Measurements from ENCODE around the gene APOL2.
"Not testable (repeated sequence)": the region's sequence is repeated elsewhere in the genome, so short reads cannot be mapped to it uniquely, and the experiment has no call there.

APOL2 gene

DNA sequence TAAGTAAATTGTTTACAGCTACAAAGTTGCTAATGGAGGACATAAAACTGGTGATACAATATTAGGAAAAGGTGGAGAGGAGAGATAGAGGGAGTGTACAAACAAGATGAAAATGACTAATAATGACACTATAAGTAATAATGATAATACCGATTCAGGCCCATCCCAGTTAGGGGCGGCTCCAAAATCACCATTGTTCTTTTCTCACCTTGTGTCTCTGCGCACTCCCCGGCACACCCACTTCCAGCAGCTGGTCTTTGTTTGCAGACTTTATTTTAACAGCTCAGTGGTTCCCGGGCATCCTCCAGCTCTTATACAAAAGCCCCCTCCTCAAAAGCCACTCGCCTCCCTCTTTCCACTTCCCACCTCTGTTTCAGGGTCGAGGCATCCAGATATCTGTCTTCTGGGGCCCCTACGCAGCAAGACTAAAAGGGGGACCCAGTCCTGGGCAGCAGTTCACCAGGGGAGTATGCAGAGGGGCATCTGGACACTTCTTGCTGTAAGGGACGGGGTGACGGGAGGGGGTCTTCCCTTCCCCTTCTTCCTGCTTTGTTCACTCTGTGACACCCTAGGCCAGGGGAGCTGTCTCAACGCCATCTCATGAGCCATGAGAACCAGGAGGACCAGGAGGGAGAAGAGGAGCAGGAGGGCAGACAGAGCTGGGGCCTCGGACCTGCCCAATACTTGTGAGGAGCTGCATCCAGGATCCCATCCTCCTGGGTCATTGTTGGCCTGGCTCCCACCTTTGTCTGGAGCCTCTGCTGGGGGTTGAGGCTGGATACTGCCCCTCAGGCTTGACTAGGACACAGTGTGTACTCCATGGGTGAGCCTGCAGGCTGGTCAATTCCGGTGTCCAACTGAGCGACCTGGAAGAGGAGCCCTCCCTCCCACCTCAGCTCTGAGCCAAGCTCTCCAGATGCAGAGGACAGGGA is 2.7 kb downstream of the APOL2 start:
- Histone ChIP-seq H3K27me3 (ENCODE audit: control insufficient read depth, insufficient read depth, low read length) (no peaks in the 10 kb centered on the region), H3K36me3 (ENCODE audit: control insufficient read depth, low read depth, low read length) (peaks cover 3% of the 10 kb centered on the region), H3K4me1 (ENCODE audit: control insufficient read depth, low read depth, low read length) (peaks cover 15% of the 10 kb centered on the region), H3K27ac (ENCODE audit: low read length) (no peak overlapping the region), H3K4me3 (ENCODE audit: low read length) (no peak overlapping the region), H3K9me3 (ENCODE audit: control insufficient read depth, low read depth, low read length) (no peaks in the 10 kb centered on the region), H3K9ac (ENCODE audit: low read length) (no peak overlapping the region)

DNA sequence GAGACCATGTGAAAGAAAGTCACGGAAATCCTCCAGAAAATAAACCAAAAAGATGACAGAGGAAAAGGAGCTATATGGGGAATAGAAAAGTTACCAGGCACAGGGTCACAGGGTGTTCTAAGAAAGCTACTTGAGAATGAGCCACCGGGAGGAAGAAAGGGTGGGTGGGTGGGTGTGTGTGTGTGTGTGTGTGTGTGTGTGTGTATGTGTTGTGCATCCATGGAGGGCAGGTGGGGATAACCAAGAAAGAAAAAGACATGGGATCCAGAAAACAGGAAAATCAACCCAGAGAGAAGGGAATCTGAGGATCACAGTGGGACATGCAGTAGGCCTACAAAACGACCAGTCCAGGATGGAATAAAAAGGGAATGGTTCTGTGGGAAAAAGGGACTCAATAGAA is 3.7 kb downstream of the APOL2 start:
- Histone ChIP-seq H3K27ac (ENCODE audit: low read length) (no peak overlapping the region), H3K36me3 (ENCODE audit: control insufficient read depth, low read depth, low read length) (peaks cover 3% of the 10 kb centered on the region), H3K27me3 (ENCODE audit: control insufficient read depth, insufficient read depth, low read length) (no peaks in the 10 kb centered on the region), H3K4me1 (ENCODE audit: control insufficient read depth, low read depth, low read length) (peaks cover 15% of the 10 kb centered on the region), H3K9ac (ENCODE audit: low read length) (no peak overlapping the region), H3K4me3 (ENCODE audit: low read length) (no peak overlapping the region), H3K9me3 (ENCODE audit: control insufficient read depth, low read depth, low read length) (no peaks in the 10 kb centered on the region)

DNA sequence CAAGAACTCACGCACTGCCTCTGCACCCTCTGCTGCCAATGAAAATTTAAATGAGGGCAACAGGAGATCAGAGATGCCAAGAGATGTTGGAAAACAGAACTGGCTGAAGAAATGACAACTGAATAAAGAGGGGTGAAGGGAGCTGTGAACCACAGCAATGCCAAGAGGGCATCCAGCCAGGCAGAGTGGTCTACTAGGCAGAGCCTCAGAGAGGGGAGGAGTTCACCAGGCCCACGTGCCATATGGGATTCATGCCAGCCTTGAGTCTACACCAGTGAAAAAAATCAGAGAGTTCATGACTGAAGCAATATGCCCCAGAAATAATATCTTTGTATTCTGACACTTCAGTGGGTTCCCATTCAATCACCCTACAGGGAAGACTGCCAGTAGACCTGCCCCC is 4.4 kb downstream of the APOL2 start:
- Histone ChIP-seq H3K4me1 (ENCODE audit: control insufficient read depth, low read depth, low read length) (peaks cover 15% of the 10 kb centered on the region), H3K9ac (ENCODE audit: low read length) (no peak overlapping the region)

DNA sequence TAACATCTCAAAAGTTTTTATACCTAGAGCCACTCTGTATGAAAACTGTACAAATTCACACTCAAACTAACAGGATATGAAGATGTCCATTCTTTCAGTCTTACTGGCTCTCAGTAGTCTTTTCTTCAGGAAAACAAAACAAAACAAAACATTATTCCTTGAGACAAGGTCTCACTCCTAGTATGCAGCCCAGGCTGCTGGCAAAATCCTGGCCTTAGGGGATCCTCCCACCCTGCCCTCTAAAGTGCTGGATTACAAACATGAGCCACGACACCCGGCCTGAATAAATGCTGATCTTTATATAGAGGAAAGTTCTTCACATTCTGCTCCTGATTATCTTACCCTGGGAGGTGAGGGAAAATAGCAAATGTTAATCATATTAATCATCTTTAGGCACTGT is 5.1 kb downstream of the APOL2 start:
- H3K36me3 ChIP-seq (ENCODE audit: control insufficient read depth, low read depth, low read length), result peaks cover 3% of the 10 kb centered on the region
- no peaks in the 10 kb centered on the region for H3K9me3 ChIP-seq (ENCODE audit: control insufficient read depth, low read depth, low read length)
- peaks cover 8% of the 10 kb centered on the region for H3K4me1 ChIP-seq (ENCODE audit: control insufficient read depth, low read depth, low read length)

More for the DNA sequence above, 4.4 kb downstream of the APOL2 start:
- H3K27me3 ChIP-seq (ENCODE audit: control insufficient read depth, insufficient read depth, low read length), result no peaks in the 10 kb centered on the region
- H3K9me3 ChIP-seq (ENCODE audit: control insufficient read depth, low read depth, low read length), result no peaks in the 10 kb centered on the region
- peaks cover 3% of the 10 kb centered on the region for H3K36me3 ChIP-seq (ENCODE audit: control insufficient read depth, low read depth, low read length)
- no peak overlapping the region for H3K4me3 ChIP-seq (ENCODE audit: low read length)
- no peak overlapping the region for H3K27ac ChIP-seq (ENCODE audit: low read length)

DNA sequence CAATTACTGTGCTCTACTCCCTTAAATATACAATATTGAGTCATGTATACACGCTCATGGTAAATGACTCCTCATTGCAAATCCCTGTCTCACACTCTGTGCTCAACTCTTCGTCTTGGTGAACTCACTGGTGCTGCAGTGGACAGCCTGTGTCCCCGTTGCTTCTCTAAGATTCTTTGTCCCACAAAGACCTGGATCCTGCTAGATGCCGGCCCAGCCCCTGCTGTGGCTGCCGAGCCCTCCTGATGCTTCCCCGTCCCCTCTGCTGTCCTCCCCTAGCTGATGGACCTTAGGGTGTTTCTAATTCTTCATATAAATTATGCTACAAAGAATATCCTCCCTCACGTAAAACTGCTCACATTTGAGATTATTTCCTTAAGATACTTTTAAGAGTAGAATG is 5.5 kb downstream of the APOL2 start:
- H3K27me3 ChIP-seq (ENCODE audit: control insufficient read depth, insufficient read depth, low read length), result no peaks in the 10 kb centered on the region
- H3K9ac ChIP-seq (ENCODE audit: low read length), result no peak overlapping the region
- peaks cover 3% of the 10 kb centered on the region for H3K36me3 ChIP-seq (ENCODE audit: control insufficient read depth, low read depth, low read length)
- peaks cover 4% of the 10 kb centered on the region for H3K4me1 ChIP-seq (ENCODE audit: control insufficient read depth, low read depth, low read length)
- no peaks in the 10 kb centered on the region for H3K9me3 ChIP-seq (ENCODE audit: control insufficient read depth, low read depth, low read length)
- H3K27ac ChIP-seq (ENCODE audit: low read length), result no peak overlapping the region
- no peak overlapping the region for H3K4me3 ChIP-seq (ENCODE audit: low read length)

More for the DNA sequence above, 5.1 kb downstream of the APOL2 start:
- Histone ChIP-seq H3K4me3 (ENCODE audit: low read length) (no peak overlapping the region), H3K9ac (ENCODE audit: low read length) (no peak overlapping the region), H3K27me3 (ENCODE audit: control insufficient read depth, insufficient read depth, low read length) (no peaks in the 10 kb centered on the region), H3K27ac (ENCODE audit: low read length) (no peak overlapping the region)

DNA sequence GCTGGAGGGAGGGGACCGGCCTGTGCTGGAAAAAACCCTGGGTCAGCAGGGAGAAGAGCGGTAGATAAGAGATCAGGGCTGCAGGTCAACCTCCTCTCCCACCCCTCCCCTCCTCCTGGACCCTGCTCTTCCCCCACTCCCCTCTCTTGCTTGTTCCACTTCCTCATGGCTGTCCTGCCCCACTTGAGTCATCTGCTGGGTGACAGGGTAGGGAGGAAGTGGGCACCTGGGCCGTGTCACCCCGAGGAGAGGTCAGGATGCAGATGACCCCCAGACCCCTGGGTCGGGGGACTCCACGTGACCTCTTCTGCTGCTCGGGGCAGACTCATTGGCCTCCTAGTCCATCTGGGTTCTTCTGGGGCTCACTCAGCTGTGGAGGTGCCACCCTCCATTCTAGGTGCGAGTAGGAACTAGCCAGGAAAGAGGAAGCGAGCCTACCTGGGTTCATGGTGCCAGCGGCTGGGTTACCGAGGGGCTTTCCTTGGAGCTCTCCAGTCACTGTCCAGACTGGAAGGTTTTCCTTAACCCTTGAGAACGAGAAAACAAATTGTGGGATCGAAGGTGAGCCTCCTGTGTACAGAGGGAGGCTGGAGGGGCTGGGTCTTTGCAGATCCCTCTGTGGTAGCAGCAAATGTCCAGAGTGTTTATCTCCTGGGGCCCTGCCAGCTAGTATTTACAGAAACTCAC is 6.5 kb downstream of the APOL2 start:
- no peaks in the 10 kb centered on the region for H3K4me1 ChIP-seq (ENCODE audit: control insufficient read depth, low read depth, low read length)
- H3K27ac ChIP-seq (ENCODE audit: low read length), result no peak overlapping the region
- H3K4me3 ChIP-seq (ENCODE audit: low read length), result no peak overlapping the region
- H3K27me3 ChIP-seq (ENCODE audit: control insufficient read depth, insufficient read depth, low read length), result no peaks in the 10 kb centered on the region
- no peak overlapping the region for H3K9ac ChIP-seq (ENCODE audit: low read length)
- H3K36me3 ChIP-seq (ENCODE audit: control insufficient read depth, low read depth, low read length), result peaks cover 5% of the 10 kb centered on the region
- no peaks in the 10 kb centered on the region for H3K9me3 ChIP-seq (ENCODE audit: control insufficient read depth, low read depth, low read length)

DNA sequence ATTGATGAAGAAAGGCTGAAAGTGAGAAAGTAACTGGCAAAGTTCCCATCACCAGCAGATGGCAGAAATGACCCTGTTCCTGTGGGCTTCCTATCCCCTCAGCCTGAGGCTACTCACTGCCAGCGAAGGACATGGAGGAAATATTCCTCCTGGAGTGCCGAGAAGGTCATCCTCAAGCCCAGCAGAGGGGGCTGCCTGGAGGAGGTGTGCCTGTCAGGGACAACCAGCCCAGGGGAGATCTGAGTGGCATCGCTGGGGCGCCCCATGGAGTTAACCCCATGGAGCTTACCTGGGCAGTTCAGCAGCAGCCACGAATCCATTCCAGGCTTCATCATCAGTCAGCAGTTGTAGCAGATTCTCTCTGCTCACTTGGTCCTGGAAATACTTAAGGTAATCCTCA is 8.3 kb downstream of the APOL2 start:
- H3K36me3 ChIP-seq (ENCODE audit: control insufficient read depth, low read depth, low read length); H3K27ac ChIP-seq (ENCODE audit: low read length); H3K9me3 ChIP-seq (ENCODE audit: control insufficient read depth, low read depth, low read length): not testable (repeated sequence)

DNA sequence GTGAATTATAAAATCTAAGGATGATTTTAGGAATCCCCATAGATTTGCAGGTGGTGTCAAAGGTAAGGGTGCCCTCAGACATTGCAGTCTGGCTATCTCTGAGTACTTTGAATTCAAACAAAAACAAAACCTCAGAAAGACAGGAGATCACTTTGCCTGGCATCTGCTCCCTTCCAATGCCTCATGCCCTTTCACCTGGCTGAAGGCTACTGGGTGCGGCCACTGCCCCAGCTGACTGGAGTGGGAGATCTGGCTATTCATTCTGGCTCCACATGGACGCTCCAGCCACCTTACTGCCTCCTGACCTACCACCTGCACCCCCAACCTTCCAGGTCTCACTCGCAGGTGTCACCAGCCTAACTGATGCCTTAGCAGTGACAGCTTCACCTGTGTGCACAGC is 9.7 kb downstream of the APOL2 start:
- H3K4me3 ChIP-seq (ENCODE audit: low read length); H3K9me3 ChIP-seq (ENCODE audit: control insufficient read depth, low read depth, low read length); H3K36me3 ChIP-seq (ENCODE audit: control insufficient read depth, low read depth, low read length); H3K27ac ChIP-seq (ENCODE audit: low read length); H3K9ac ChIP-seq (ENCODE audit: low read length); H3K27me3 ChIP-seq (ENCODE audit: control insufficient read depth, insufficient read depth, low read length); H3K4me1 ChIP-seq (ENCODE audit: control insufficient read depth, low read depth, low read length): not testable (repeated sequence)

More for the DNA sequence above, 8.3 kb downstream of the APOL2 start:
- not testable (repeated sequence) for H3K4me3 ChIP-seq (ENCODE audit: low read length); H3K4me1 ChIP-seq (ENCODE audit: control insufficient read depth, low read depth, low read length); H3K9ac ChIP-seq (ENCODE audit: low read length); H3K27me3 ChIP-seq (ENCODE audit: control insufficient read depth, insufficient read depth, low read length)

DNA sequence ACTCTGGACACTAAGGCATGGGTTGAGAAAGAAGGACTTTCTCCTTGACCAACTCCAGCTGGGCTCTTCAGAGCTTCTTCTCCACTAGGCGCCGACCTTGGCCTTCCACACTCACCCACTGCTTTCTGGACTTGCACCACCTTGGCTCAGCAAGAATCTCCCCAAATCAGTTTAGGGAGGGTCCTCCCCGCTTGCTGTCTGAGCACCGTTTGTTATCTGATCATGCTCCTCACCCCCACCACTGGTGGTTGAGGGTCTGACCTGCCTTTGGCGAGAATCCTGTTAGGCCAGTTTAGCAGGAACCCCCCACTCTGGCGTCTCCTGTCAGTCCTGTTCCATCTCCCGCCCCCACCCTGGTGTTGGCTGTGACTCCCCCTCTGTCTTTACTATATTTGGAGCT is 10.4 kb downstream of the APOL2 start:
- Histone ChIP-seq H3K27ac (ENCODE audit: low read length) (no peak overlapping the region), H3K4me1 (ENCODE audit: control insufficient read depth, low read depth, low read length) (no peaks in the 10 kb centered on the region), H3K9ac (ENCODE audit: low read length) (no peak overlapping the region), H3K36me3 (ENCODE audit: control insufficient read depth, low read depth, low read length) (peaks cover 8% of the 10 kb centered on the region), H3K9me3 (ENCODE audit: control insufficient read depth, low read depth, low read length) (no peaks in the 10 kb centered on the region), H3K4me3 (ENCODE audit: low read length) (no peak overlapping the region), H3K27me3 (ENCODE audit: control insufficient read depth, insufficient read depth, low read length) (no peaks in the 10 kb centered on the region)

DNA sequence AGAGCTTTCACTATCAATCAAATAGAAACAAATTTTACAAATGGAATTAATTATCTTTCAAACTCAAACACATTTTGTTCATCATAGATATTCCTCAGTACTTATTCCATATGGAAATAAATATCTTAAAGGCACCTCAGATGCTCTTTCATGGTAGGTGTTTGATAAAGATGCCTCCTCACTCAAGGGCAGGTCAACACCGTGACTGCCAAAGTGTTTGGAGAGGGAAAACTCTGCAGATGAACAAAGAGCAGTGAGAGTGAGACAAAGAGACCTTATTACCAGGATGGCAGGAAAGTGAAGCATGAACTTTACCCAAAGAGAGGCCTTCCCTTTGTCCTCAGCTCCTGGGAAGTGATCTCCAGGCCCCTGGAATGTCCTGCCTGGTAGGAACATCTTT is 11.0 kb downstream of the APOL2 start:
- H3K27ac ChIP-seq (ENCODE audit: low read length); H3K9ac ChIP-seq (ENCODE audit: low read length); H3K9me3 ChIP-seq (ENCODE audit: control insufficient read depth, low read depth, low read length); H3K27me3 ChIP-seq (ENCODE audit: control insufficient read depth, insufficient read depth, low read length); H3K4me3 ChIP-seq (ENCODE audit: low read length); H3K36me3 ChIP-seq (ENCODE audit: control insufficient read depth, low read depth, low read length); H3K4me1 ChIP-seq (ENCODE audit: control insufficient read depth, low read depth, low read length): not testable (repeated sequence)

DNA sequence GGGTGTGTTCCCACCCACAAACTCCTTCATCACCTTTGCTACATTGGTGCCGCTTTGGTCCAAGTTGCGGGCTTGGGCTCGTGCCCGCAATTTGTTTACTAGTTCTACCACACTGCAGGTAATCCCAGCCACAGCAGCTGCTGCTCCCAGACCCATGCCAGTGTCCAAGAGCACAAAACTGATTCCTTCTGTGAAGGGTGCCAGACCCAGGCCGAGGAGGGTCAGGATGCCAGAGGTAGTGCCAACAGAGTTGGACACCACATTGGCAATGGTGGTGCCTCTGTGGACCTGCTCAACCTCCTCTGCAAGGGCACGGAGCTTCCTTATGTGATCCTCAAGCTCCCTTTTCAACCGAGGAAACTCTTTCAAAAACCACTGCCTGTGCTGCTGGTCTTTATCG is 11.5 kb downstream of the APOL2 start:
- no peak overlapping the region for H3K27ac ChIP-seq (ENCODE audit: low read length)
- no peak overlapping the region for H3K9ac ChIP-seq (ENCODE audit: low read length)
- peaks cover 5% of the 10 kb centered on the region for H3K36me3 ChIP-seq (ENCODE audit: control insufficient read depth, low read depth, low read length)
- H3K4me3 ChIP-seq (ENCODE audit: low read length), result no peak overlapping the region
- H3K9me3 ChIP-seq (ENCODE audit: control insufficient read depth, low read depth, low read length), result no peaks in the 10 kb centered on the region
- no peaks in the 10 kb centered on the region for H3K27me3 ChIP-seq (ENCODE audit: control insufficient read depth, insufficient read depth, low read length)
- H3K4me1 ChIP-seq (ENCODE audit: control insufficient read depth, low read depth, low read length), result no peaks in the 10 kb centered on the region

DNA sequence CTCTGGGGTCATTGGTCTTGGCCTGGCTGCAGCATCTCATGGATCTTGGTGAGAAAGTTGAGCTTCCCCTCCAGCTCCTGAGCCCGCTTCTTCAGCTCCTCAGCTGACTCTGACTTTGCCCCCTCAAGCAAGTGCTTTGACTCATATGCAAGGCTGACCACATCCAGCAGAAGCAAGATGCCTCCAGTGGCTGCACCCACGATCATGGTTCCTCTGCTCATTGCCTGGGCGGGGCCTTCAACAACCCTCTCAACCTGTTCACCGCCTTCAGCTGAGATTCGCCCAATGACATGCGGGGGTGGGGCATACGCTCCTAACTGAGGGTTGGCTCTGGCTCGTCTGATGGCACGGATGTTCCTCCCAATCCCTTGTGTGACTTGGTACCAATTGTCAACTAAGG is 11.9 kb downstream of the APOL2 start:
- H3K36me3 ChIP-seq (ENCODE audit: control insufficient read depth, low read depth, low read length), result peaks cover 5% of the 10 kb centered on the region
- no peaks in the 10 kb centered on the region for H3K9me3 ChIP-seq (ENCODE audit: control insufficient read depth, low read depth, low read length)
- H3K9ac ChIP-seq (ENCODE audit: low read length), result no peak overlapping the region
- H3K27ac ChIP-seq (ENCODE audit: low read length), result no peak overlapping the region
- no peaks in the 10 kb centered on the region for H3K4me1 ChIP-seq (ENCODE audit: control insufficient read depth, low read depth, low read length)
- H3K27me3 ChIP-seq (ENCODE audit: control insufficient read depth, insufficient read depth, low read length), result no peaks in the 10 kb centered on the region
- no peak overlapping the region for H3K4me3 ChIP-seq (ENCODE audit: low read length)
